Brain microvascular endothelial cell (primary cell): ENCODE results near the gene BUD31.

Source experiments
- DNase-seq: peaks from one replicate; pipeline ENCODE4 v3.0.0-alpha.2; 2020
- H3K27ac ChIP-seq: fragments of 250-450 bp; sonication (Bioruptor Pico); 2 replicates; pipeline ENCODE4 v1.5.1; 2020; ENCODE audit warnings: mild to moderate bottlenecking, moderate library complexity
- H3K27me3 ChIP-seq: fragments of 250-450 bp; sonication (Bioruptor Pico); replicated peaks from 2 replicates; pipeline ENCODE4 v1.5.1; 2020; ENCODE audit warnings: mild to moderate bottlenecking
- H3K36me3 ChIP-seq: fragments of 250-450 bp; sonication (Bioruptor Pico); replicated peaks from 2 replicates; pipeline ENCODE4 v1.5.1; 2020; ENCODE audit warnings: mild to moderate bottlenecking
- H3K4me3 ChIP-seq: 2 replicates; pipeline ENCODE4 v1.5.1; 2011; ENCODE audit warnings: low read depth, mild to moderate bottlenecking, control low read depth, low read length, moderate library complexity
- CTCF ChIP-seq: IDR thresholded peaks from 2 replicates; pipeline ENCODE4 v1.5.1; 2011; ENCODE audit warnings: low read depth, mild to moderate bottlenecking, moderate library complexity, low read length, control low read depth, inconsistent platforms; ENCODE audit errors: missing control alignments
- in situ Hi-C: cut with HindIII; loops from 2 replicates; pipeline ENCODE4 v1.10.0; 2017; ENCODE audit warnings: low sequenced_read_pairs, low pct_ligation_motif_present

The BUD31 gene

GRCh38 chr7:99419323-99420021, 10.7 kb downstream of the BUD31 start:
- Histone ChIP-seq H3K27ac (no peak overlapping the region), H3K36me3 (peaks cover 77% of the 10 kb centered on the region), H3K27me3 (no peaks in the 10 kb centered on the region), H3K4me3 (no peak overlapping the region)
- in situ Hi-C loops: no loop called here
- no peak for DNase-seq
- no peak for TF ChIP-seq CTCF

DNA sequence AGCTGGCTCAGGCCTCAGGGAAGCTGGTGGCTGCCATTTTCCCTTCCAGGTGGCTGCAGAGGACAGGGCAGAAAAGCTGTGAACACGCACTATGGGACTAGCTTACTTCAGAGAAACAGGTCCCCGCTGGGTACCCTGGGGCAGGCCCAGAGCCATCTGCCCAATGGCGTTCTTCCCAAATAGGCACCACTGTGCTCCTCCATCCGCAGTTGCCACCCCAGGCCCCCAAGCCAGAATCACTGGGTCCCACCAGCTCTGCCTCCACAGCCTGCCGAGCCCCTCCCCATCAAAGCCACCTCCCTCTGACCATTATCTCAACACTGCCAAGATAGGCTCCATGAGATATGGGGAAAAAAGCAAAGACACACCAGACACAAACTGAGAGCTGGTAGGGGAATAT, 11.4 kb downstream of the BUD31 start:
- TF ChIP-seq CTCF: no peak
- H3K36me3 ChIP-seq: peaks cover 77% of the 10 kb centered on the region
- no peak for DNase-seq
- H3K4me3 ChIP-seq: no peak overlapping the region
- in situ Hi-C loops: no loop called here
- no peak overlapping the region for H3K27ac ChIP-seq
- no peaks in the 10 kb centered on the region for H3K27me3 ChIP-seq

DNA sequence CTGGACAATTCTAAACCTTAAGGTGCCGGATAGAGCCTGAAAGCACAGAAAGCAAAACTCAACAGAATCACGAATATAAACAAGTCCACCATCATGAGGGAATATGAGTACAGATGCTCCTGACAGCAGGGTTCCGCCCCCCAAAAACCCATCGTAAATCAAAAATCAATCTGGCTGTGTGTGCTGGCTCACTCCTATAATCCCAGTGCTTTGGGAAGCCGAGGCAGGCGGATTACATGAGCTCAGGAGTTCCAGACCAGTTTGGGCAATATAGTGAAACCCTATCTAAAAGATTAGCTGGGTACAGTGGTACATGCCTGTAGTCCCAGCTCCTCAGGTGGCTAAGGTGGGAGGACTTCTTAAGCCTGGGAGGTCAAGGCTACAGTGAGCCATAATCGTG, 12.2 kb downstream of the BUD31 start:
- TF ChIP-seq CTCF: no peak
- peaks cover 81% of the 10 kb centered on the region for H3K36me3 ChIP-seq
- in situ Hi-C loops: no loop called here
- no peak overlapping the region for H3K27ac ChIP-seq
- no peak overlapping the region for H3K4me3 ChIP-seq
- DNase-seq: no peak
- H3K27me3 ChIP-seq: no peaks in the 10 kb centered on the region

GRCh38 chr7:99422186-99422585, 13.4 kb downstream of the BUD31 start:
- peaks cover 70% of the 10 kb centered on the region for H3K36me3 ChIP-seq
- DNase-seq: no peak
- in situ Hi-C loops: no loop called here
- no peak overlapping the region for H3K4me3 ChIP-seq
- no peak for TF ChIP-seq CTCF
- H3K27me3 ChIP-seq: no peaks in the 10 kb centered on the region
- H3K27ac ChIP-seq: no peak overlapping the region

DNA sequence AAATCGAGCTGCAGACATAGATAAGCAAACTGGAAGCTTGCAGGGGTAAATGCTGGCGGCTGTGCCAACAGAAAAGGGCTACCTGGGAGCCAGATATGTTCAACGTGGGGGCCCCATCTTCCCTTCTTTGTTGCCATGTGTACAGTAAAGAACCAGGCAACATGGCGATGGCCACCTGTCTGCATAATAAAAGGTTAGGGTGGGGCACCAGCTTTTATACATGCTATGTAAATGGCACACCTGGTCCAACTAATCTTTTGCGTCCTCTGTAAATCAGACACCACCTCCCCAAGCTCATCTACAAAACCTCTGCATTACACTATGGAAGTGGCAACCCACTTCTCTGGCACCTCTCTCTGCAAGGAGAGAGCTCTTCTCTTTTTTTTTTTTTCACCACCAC, 13.9 kb downstream of the BUD31 start:
- in situ Hi-C loops: no loop called here

More for the DNA sequence above, 13.9 kb downstream of the BUD31 start:
- Histone ChIP-seq H3K4me3 (no peak overlapping the region), H3K36me3 (peaks cover 66% of the 10 kb centered on the region), H3K27me3 (no peaks in the 10 kb centered on the region), H3K27ac (no peak overlapping the region)
- no peak for DNase-seq
- TF ChIP-seq CTCF: no peak
